Naive thymus-derived CD4-positive, alpha-beta T cell (primary cell): ENCODE data around the gene PTPRN2. TPM values are rescaled to one million over a fixed set of nuclear protein-coding genes. Genes with fewer than 3 reads are reported as not detected.

ENCODE experiments used
- ATAC-seq: fragments of 150-1000 bp; cut with Tn5 transposase; 2 replicates; pipeline ENCODE4 v1.10.0; 2021; ENCODE audit warnings: mild to moderate bottlenecking, moderate library complexity
- CTCF ChIA-PET: fragments of 350-600 bp; sonication (Branson Sonifier 250); formaldehyde crosslinking; loops from one replicate; lab custom pipeline; 2021; ENCODE audit warnings: antibody characterized with exemption; lab: Charles Lee
- POLR2A ChIA-PET: fragments of 350-600 bp; sonication (Branson Sonifier 250); formaldehyde crosslinking; loops from one replicate; lab custom pipeline; 2021; ENCODE audit warnings: antibody characterized with exemption, inconsistent platforms; lab: Charles Lee
- DNase-seq, 9 donors: peaks; one replicate each; pipeline versions ENCODE4 v3.0.0 to v3.0.0-alpha.2; 2020 to 2022; ENCODE audit warnings: mixed read lengths in 1 of 9
- H3K27ac ChIP-seq: one replicate; pipeline ENCODE4 v1.7.0; 2013; ENCODE audit warnings: mild to moderate bottlenecking, low read depth, low read length, moderate library complexity
- H3K27me3 ChIP-seq, 2 donors: one replicate each; pipeline ENCODE4 v1.7.0; 2013; ENCODE audit warnings: low read length in 2 of 2, mild to moderate bottlenecking in 2 of 2, moderate library complexity in 2 of 2; ENCODE audit not compliant: control insufficient read depth in 2 of 2, insufficient read depth in 2 of 2
- H3K36me3 ChIP-seq, 3 experiments: 1 replicate in 2 of 3; 2 replicates in 1 of 3; pipeline ENCODE4 v1.7.0; 2013; ENCODE audit warnings: low read length in 3 of 3, mild to moderate bottlenecking in 3 of 3, moderate library complexity in 1 of 3; ENCODE audit not compliant: insufficient read depth in 3 of 3, control insufficient read depth in 2 of 3
- H3K4me1 ChIP-seq, 2 donors: one replicate each; pipeline ENCODE4 v1.7.0; 2013; ENCODE audit warnings: low read length in 2 of 2, mild to moderate bottlenecking in 2 of 2, moderate library complexity in 1 of 2; ENCODE audit not compliant: control insufficient read depth in 2 of 2, insufficient read depth in 2 of 2
- H3K4me3 ChIP-seq: 2 replicates; pipeline ENCODE4 v1.7.0; 2013; ENCODE audit warnings: mild to moderate bottlenecking, low read length
- H3K9me3 ChIP-seq, 3 experiments: 1 replicate in 2 of 3; 2 replicates in 1 of 3; pipeline ENCODE4 v1.7.0; 2013; ENCODE audit warnings: low read length in 3 of 3; ENCODE audit not compliant: control insufficient read depth in 2 of 3
- H3K27ac Mint-ChIP-seq, 9 donors: one replicate each; pipeline ENCODE4 v1.8.0; 2020 to 2022; ENCODE audit warnings: mixed read lengths in 9 of 9, mild to moderate bottlenecking in 8 of 9, moderate library complexity in 5 of 9, inconsistent platforms in 2 of 9
- H3K27me3 Mint-ChIP-seq, 5 donors: one replicate each; pipeline ENCODE4 v1.8.0; 2021 to 2022; ENCODE audit warnings: mixed read lengths in 5 of 5, mild to moderate bottlenecking in 1 of 5
- H3K36me3 Mint-ChIP-seq, 5 donors: one replicate each; pipeline ENCODE4 v1.8.0; 2020 to 2022; ENCODE audit warnings: mixed read lengths in 5 of 5, mild to moderate bottlenecking in 3 of 5, inconsistent platforms in 1 of 5
- H3K4me1 Mint-ChIP-seq, 7 donors: one replicate each; pipeline ENCODE4 v1.8.0; 2020 to 2022; ENCODE audit warnings: mixed read lengths in 7 of 7, mild to moderate bottlenecking in 3 of 7, inconsistent platforms in 1 of 7
- H3K4me3 Mint-ChIP-seq, 10 donors: one replicate each; pipeline ENCODE4 v1.8.0; 2020 to 2022; ENCODE audit warnings: mild to moderate bottlenecking in 10 of 10, mixed read lengths in 10 of 10, moderate library complexity in 6 of 10, inconsistent platforms in 2 of 10
- H3K9me3 Mint-ChIP-seq, 11 donors: one replicate each; pipeline ENCODE4 v1.8.0; 2020 to 2022; ENCODE audit warnings: mixed read lengths in 11 of 11, mild to moderate bottlenecking in 4 of 11, inconsistent platforms in 1 of 11, moderate library complexity in 1 of 11
- intact Hi-C, 2 donors: fragments of 100-400 bp; cut with micrococcal nuclease; formaldehyde crosslinking; loops; one replicate each; pipeline ENCODE4 v1.15.1; 2023
- polyA plus RNA-seq, 2 donors: library from polyadenylated mRNA; unstranded; fragments of 300-500 nt; fragmentation: Illumina TruSeq; gene quantifications; one replicate each; pipeline ENCODE4 v1.2.3, GENCODE V29; 2021
- total RNA-seq, 6 experiments: library from RNA in 5 of 6; stranded (reverse) in 5 of 6; gene quantifications; 1 replicate in 5 of 6; 2 replicates in 1 of 6; pipeline ENCODE4 v1.2.3 and lab custom pipeline; 2021 to 2026

PTPRN2 gene
- total and polyA plus RNA-seq, 7 experiments from 2014 or later: 0.58 to 2.3 (median 1.4) TPM

- Mint-ChIP-seq H3K4me1 (peaks cover 0 to 17% (median 10%) of the 10 kb centered on the region in 7 donors), H3K36me3 (no peaks in the 10 kb centered on the region), H3K27ac (no peak overlapping the region), H3K9me3 (peaks cover 0 to 5% (median 0%) of the 10 kb centered on the region in 11 donors), H3K27me3 (no peaks in the 10 kb centered on the region), H3K4me3 (no peak overlapping the region)
- Histone ChIP-seq H3K36me3 (no peaks in the 10 kb centered on the region), H3K9me3 (no peaks in the 10 kb centered on the region), H3K27me3 (no peaks in the 10 kb centered on the region), H3K27ac (no peak overlapping the region), H3K4me1 (peaks cover 0 to 6% of the 10 kb centered on the region in 2 donors), H3K4me3 (no peak overlapping the region)
- intact Hi-C loops: no loop called here
- DNase-seq: no peak
- ChIA-PET CTCF (interaction anchor here (1.4 kb wide), 1 partner anchor 13 kb away, joined by 3 read pairs; no protein-coding TSS in a partner anchor), POLR2A (interaction anchor here (1.8 kb wide), 1 partner anchor 9 kb away, joined by 7 read pairs; no protein-coding TSS in a partner anchor)
- ATAC-seq: no peak
Measured at GRCh38 chr7:157818701-157819454, 768.7 kb downstream of the PTPRN2 start.

GRCh38 chr7:157817944-157818700 is 769.5 kb downstream of the PTPRN2 start:
- Histone ChIP-seq H3K36me3 (no peaks in the 10 kb centered on the region), H3K27me3 (no peaks in the 10 kb centered on the region), H3K27ac (no peak overlapping the region), H3K4me1 (peaks cover 0 to 6% of the 10 kb centered on the region in 2 donors), H3K4me3 (no peak overlapping the region), H3K9me3 (no peaks in the 10 kb centered on the region)
- intact Hi-C loops: no loop called here
- DNase-seq (no peak), ATAC-seq (no peak)
- H3K9me3 Mint-ChIP-seq: peaks cover 0 to 5% (median 0%) of the 10 kb centered on the region in 11 donors
- POLR2A ChIA-PET: interaction anchor here (1.8 kb wide), 1 partner anchor 10 kb away, joined by 7 read pairs; no protein-coding TSS in a partner anchor
- H3K4me3 Mint-ChIP-seq: peak overlapping the region in 1 of 10 donors; percentile 8
- no peaks in the 10 kb centered on the region for H3K27me3 Mint-ChIP-seq
- H3K4me1 Mint-ChIP-seq: peaks cover 0 to 13% (median 10%) of the 10 kb centered on the region in 7 donors
- peak overlapping the region in 2 of 9 donors; percentile 1 to 49 for H3K27ac Mint-ChIP-seq
- CTCF ChIA-PET: interaction anchor here (1.4 kb wide), 1 partner anchor 14 kb away, joined by 3 read pairs; no protein-coding TSS in a partner anchor
- H3K36me3 Mint-ChIP-seq: no peaks in the 10 kb centered on the region

- no peak for DNase-seq
- Histone ChIP-seq H3K4me1 (peaks cover 0 to 6% of the 10 kb centered on the region in 2 donors), H3K9me3 (no peaks in the 10 kb centered on the region), H3K36me3 (no peaks in the 10 kb centered on the region), H3K4me3 (no peak overlapping the region), H3K27me3 (no peaks in the 10 kb centered on the region), H3K27ac (no peak overlapping the region)
- peak overlapping the region in 1 of 10 donors; percentile 8 for H3K4me3 Mint-ChIP-seq
- H3K27me3 Mint-ChIP-seq: no peaks in the 10 kb centered on the region
- ChIA-PET POLR2A (no interaction called here), CTCF (no interaction called here)
- ATAC-seq: no peak
- peaks cover 0 to 13% (median 10%) of the 10 kb centered on the region in 7 donors for H3K4me1 Mint-ChIP-seq
- H3K9me3 Mint-ChIP-seq: peaks cover 0 to 5% (median 0%) of the 10 kb centered on the region in 11 donors
- intact Hi-C loops: no loop called here
- peak overlapping the region in 2 of 9 donors; percentile 1 to 49 for H3K27ac Mint-ChIP-seq
- no peaks in the 10 kb centered on the region for H3K36me3 Mint-ChIP-seq
Measured at GRCh38 chr7:157817433-157817832, 770.2 kb downstream of the PTPRN2 start.

GRCh38 chr7:157816526-157817250 is 770.9 kb downstream of the PTPRN2 start:
- H3K36me3 ChIP-seq: no peaks in the 10 kb centered on the region
- H3K4me1 Mint-ChIP-seq: peaks cover 0 to 13% (median 10%) of the 10 kb centered on the region in 7 donors
- no peak overlapping the region for H3K27ac ChIP-seq
- H3K4me3 Mint-ChIP-seq: no peak overlapping the region
- DNase-seq (no peak), ATAC-seq (no peak)
- peaks cover 0 to 6% of the 10 kb centered on the region in 2 donors for H3K4me1 ChIP-seq
- no peaks in the 10 kb centered on the region for H3K27me3 ChIP-seq
- H3K27ac Mint-ChIP-seq: no peak overlapping the region
- peaks cover 0 to 5% (median 0%) of the 10 kb centered on the region in 11 donors for H3K9me3 Mint-ChIP-seq
- H3K36me3 Mint-ChIP-seq: no peaks in the 10 kb centered on the region
- CTCF ChIA-PET: no interaction called here
- H3K4me3 ChIP-seq: no peak overlapping the region
- intact Hi-C loops: no loop called here
- H3K9me3 ChIP-seq: no peaks in the 10 kb centered on the region
- no peaks in the 10 kb centered on the region for H3K27me3 Mint-ChIP-seq
- POLR2A ChIA-PET: interaction anchor here (1.3 kb wide), 1 partner anchor 10 kb away, joined by 3 read pairs; no protein-coding TSS in a partner anchor

DNA sequence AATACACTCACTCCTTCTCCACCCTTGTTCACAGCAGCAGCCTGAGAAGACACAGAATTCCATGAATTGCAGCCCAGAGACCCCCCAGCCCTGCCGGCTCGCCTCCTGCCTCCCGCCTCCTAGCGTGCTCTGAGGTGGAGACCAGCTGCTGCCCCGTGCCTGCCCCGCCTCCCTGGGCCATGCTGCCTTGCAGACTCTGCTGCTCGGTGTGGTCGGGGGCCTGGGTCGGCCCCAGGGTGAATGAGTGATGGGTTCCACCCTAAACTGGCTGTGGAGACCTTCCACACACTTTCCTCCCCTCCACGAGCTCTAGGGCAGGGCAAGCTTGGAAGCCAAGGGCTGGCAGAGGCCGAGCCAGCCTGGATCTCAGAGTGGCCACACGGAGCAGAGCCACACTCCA is 771.5 kb downstream of the PTPRN2 start:
- Mint-ChIP-seq H3K27ac (no peak overlapping the region), H3K27me3 (no peaks in the 10 kb centered on the region), H3K9me3 (peaks cover 0 to 5% (median 0%) of the 10 kb centered on the region in 11 donors), H3K4me1 (peaks cover 0 to 13% (median 10%) of the 10 kb centered on the region in 7 donors), H3K4me3 (no peak overlapping the region), H3K36me3 (no peaks in the 10 kb centered on the region)
- H3K4me3 ChIP-seq: no peak overlapping the region
- peaks cover 0 to 6% of the 10 kb centered on the region in 2 donors for H3K4me1 ChIP-seq
- no peak for ATAC-seq
- no peaks in the 10 kb centered on the region for H3K27me3 ChIP-seq
- H3K9me3 ChIP-seq: no peaks in the 10 kb centered on the region
- intact Hi-C loops: no loop called here
- ChIA-PET CTCF (no interaction called here), POLR2A (interaction anchor here (1.3 kb wide), 1 partner anchor 9 kb away, joined by 3 read pairs; no protein-coding TSS in a partner anchor)
- no peaks in the 10 kb centered on the region for H3K36me3 ChIP-seq
- no peak overlapping the region for H3K27ac ChIP-seq
- no peak for DNase-seq

DNA sequence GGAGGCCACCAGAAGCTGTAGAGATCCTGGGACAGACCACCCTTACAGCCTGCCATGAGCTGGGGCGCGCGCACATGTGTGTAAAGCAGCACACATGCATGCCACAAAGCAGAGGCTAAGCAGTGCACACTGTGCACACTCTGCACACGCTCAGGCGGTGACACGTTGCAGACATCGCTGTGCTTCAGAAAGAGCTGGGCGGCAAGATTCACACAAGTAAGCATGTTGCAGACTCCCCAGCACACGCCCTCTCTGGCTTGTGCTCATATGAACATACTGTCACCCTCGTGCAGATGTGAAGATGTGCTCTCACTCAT is 772.0 kb downstream of the PTPRN2 start:
- Histone ChIP-seq H3K4me1 (peaks cover 0 to 6% of the 10 kb centered on the region in 2 donors), H3K27me3 (no peaks in the 10 kb centered on the region), H3K27ac (no peak overlapping the region), H3K36me3 (no peaks in the 10 kb centered on the region), H3K9me3 (no peaks in the 10 kb centered on the region), H3K4me3 (no peak overlapping the region)
- H3K36me3 Mint-ChIP-seq: no peaks in the 10 kb centered on the region
- H3K4me1 Mint-ChIP-seq: peaks cover 0 to 13% (median 10%) of the 10 kb centered on the region in 7 donors
- no peak for DNase-seq
- H3K9me3 Mint-ChIP-seq: peaks cover 0 to 5% (median 0%) of the 10 kb centered on the region in 11 donors
- no peaks in the 10 kb centered on the region for H3K27me3 Mint-ChIP-seq
- POLR2A ChIA-PET: interaction anchor here (1.3 kb wide), 1 partner anchor 9 kb away, joined by 3 read pairs; no protein-coding TSS in a partner anchor
- no peak overlapping the region for H3K27ac Mint-ChIP-seq
- no peak overlapping the region for H3K4me3 Mint-ChIP-seq
- CTCF ChIA-PET: no interaction called here
- ATAC-seq: no peak
- intact Hi-C loops: no loop called here
